Loucy (cell line): ENCODE measurements around the gene RFC4.

Experiments used
- EZH2phosphoT487 ChIP-seq: fragments of 200-600 bp; IDR thresholded peaks from 2 replicates; pipeline ENCODE4 v1.6.1; 2018; ENCODE audit warnings: antibody characterized with exemption, mild to moderate bottlenecking, moderate library complexity, borderline replicate concordance
- TF ChIP-seq, protein P1 (sequence below): fragments of 200-600 bp; sonication (generic); conservative IDR thresholded peaks from 2 replicates; pipeline ENCODE4 v1.5.1; 2014; ENCODE audit warnings: mild to moderate bottlenecking, antibody characterized with exemption, low read length

DNA sequence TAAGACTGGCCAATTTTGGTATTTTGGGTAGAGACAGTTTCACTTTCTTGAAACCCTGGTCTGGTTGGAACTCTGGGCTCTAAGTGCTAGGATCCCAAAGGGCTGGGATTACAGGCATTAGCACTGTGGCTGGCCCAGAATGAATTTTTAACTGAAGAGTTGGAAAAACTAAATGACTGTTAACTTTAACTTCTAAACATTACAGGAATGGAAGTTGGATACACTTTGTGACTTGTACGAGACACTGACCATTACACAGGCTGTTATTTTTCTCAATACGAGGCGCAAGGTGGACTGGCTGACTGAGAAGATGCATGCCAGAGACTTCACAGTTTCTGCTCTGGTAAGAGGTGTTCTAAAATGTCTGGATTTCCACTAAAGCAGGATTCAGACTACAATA is 19.4 kb downstream of the RFC4 start:
- TF ChIP-seq, protein P1, sequence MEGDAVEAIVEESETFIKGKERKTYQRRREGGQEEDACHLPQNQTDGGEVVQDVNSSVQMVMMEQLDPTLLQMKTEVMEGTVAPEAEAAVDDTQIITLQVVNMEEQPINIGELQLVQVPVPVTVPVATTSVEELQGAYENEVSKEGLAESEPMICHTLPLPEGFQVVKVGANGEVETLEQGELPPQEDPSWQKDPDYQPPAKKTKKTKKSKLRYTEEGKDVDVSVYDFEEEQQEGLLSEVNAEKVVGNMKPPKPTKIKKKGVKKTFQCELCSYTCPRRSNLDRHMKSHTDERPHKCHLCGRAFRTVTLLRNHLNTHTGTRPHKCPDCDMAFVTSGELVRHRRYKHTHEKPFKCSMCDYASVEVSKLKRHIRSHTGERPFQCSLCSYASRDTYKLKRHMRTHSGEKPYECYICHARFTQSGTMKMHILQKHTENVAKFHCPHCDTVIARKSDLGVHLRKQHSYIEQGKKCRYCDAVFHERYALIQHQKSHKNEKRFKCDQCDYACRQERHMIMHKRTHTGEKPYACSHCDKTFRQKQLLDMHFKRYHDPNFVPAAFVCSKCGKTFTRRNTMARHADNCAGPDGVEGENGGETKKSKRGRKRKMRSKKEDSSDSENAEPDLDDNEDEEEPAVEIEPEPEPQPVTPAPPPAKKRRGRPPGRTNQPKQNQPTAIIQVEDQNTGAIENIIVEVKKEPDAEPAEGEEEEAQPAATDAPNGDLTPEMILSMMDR: no peak
- no peak for TF ChIP-seq EZH2phosphoT487
